Breast epithelium (tissue), 3 donors: Measurements from ENCODE around the gene OVAAL.

ENCODE experiments used
- CTCF ChIP-seq, 3 donors: fragments of 450-650 bp; IDR thresholded peaks; one replicate each; pipeline ENCODE4 v1.5.1; 2016 to 2017; ENCODE audit warnings: antibody characterized with exemption in 3 of 3, mild to moderate bottlenecking in 3 of 3, moderate library complexity in 3 of 3
- POLR2A ChIP-seq: fragments of 450-650 bp; IDR thresholded peaks from one replicate; pipeline ENCODE4 v1.6.1; 2016; ENCODE audit warnings: antibody characterized with exemption, mild to moderate bottlenecking, moderate library complexity
- POLR2AphosphoS5 ChIP-seq, 3 donors: sonication (generic); formaldehyde crosslinking; IDR thresholded peaks; one replicate each; pipeline ENCODE4 v1.6.1; 2017; ENCODE audit warnings: antibody characterized with exemption in 3 of 3

DNA sequence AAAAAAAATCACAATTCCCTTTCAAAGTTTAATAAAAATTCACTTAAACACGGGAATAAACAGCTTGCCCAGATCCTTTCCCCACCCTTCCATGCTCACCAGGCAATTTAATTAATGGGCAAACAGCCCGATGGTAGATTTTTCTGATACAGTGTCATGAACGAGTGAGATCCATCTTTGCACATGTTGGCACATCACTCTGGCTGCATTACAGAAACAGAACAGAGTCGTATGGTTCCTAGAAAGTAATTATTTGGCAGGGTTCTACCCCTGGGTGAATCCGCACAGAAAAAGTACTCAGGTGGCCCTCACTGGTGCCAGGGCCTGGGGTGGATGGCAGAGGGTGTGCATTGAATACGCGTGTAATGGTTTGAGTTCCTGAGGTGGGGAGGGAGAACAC lies 24.6 kb upstream of the OVAAL start:
- TF ChIP-seq CTCF (IDR thresholded peaks at IDR 0.05) (no peak), POLR2AphosphoS5 (IDR thresholded peaks at IDR 0.05) (no peak), POLR2A (no peak)
